ENCODE data around the gene SDCCAG8. TPM values are rescaled to one million over a fixed set of nuclear protein-coding genes. Genes with fewer than 3 reads are reported as not detected.

Gene SDCCAG8
- total and polyA plus RNA-seq, 10 donors = 14.8 to 79.3 (median 46.5) TPM

DNA sequence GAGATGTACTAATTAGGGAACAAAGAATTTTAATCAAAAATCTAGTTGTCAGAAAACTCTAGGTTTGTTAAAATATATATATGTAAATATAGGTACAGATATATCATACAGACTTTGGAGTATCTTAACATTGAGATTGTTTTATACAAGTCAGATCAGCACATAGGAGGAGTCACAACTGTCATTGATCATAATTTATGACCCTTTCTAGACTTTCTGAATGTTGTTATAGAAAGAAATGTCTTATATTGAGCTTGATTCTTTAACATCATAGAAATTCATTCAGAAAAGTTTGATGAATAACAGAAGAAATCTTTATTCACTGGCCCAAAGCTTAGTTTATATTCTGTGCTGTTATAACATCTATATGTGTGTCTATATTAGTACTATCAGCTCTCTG lies 185.8 kb downstream of the SDCCAG8 start:
- no peak for DNase-seq
- H3K4me3 ChIP-seq = no peak overlapping the region
- no peaks in the 10 kb centered on the region for H3K9me3 ChIP-seq
- peaks cover 0 to 17% (median 6%) of the 10 kb centered on the region in 6 donors for H3K4me1 ChIP-seq
- H3K27ac ChIP-seq = no peak overlapping the region
- H3K36me3 ChIP-seq = peaks cover 0 to 25% (median 0%) of the 10 kb centered on the region in 6 donors
- intact Hi-C loops (cut with DNase I; ENCODE audit: low total_unique reads) = no loop called here
- H3K27me3 ChIP-seq (replicated peaks in 1 of 7) = no peaks in the 10 kb centered on the region
- TF ChIP-seq, protein P1, sequence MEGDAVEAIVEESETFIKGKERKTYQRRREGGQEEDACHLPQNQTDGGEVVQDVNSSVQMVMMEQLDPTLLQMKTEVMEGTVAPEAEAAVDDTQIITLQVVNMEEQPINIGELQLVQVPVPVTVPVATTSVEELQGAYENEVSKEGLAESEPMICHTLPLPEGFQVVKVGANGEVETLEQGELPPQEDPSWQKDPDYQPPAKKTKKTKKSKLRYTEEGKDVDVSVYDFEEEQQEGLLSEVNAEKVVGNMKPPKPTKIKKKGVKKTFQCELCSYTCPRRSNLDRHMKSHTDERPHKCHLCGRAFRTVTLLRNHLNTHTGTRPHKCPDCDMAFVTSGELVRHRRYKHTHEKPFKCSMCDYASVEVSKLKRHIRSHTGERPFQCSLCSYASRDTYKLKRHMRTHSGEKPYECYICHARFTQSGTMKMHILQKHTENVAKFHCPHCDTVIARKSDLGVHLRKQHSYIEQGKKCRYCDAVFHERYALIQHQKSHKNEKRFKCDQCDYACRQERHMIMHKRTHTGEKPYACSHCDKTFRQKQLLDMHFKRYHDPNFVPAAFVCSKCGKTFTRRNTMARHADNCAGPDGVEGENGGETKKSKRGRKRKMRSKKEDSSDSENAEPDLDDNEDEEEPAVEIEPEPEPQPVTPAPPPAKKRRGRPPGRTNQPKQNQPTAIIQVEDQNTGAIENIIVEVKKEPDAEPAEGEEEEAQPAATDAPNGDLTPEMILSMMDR (IDR thresholded peaks at IDR 0.05 in 8 of 11, conservative IDR thresholded peaks at IDR 0.05 in 3 of 11) = no peak
- TF ChIP-seq POLR2A (IDR thresholded peaks at IDR 0.05) = no peak
- no peak for TF ChIP-seq POLR2AphosphoS5 (IDR thresholded peaks at IDR 0.05)

GRCh38 chr1:243443557-243443956 lies 187.7 kb downstream of the SDCCAG8 start:
- TF ChIP-seq POLR2AphosphoS5 (IDR thresholded peaks at IDR 0.05) = no peak
- TF ChIP-seq POLR2A (IDR thresholded peaks at IDR 0.05) = no peak
- TF ChIP-seq, protein P1 (IDR thresholded peaks at IDR 0.05 in 8 of 11, conservative IDR thresholded peaks at IDR 0.05 in 3 of 11) = no peak
- WGBS, 5 donors = 33 to 50% (median 42%) methylated on average over 4 of the region's 4 CpGs

DNA sequence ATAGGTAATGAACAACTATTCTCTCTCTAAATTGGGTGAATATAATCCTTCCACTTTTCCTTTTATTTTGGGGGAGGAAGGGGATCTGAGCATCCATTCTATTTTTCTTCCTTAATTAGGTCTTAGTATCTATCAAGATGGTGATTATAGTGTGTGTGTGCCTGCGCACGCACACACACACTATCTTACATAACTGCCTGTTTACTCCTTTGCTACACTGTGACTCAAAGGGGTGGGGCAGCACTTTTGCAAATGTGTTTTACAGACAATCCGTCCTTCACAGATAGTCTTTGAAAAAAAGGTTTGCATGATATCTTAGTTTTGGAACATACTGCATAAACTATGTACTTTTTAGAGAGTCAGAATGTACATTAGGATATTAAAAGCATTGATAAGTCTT lies 191.5 kb downstream of the SDCCAG8 start:
- no peaks in the 10 kb centered on the region for H3K27me3 ChIP-seq (replicated peaks in 1 of 7)
- no peak for DNase-seq
- no peak overlapping the region for H3K4me3 ChIP-seq
- intact Hi-C loops (cut with DNase I; ENCODE audit: low total_unique reads) = no loop called here
- TF ChIP-seq, protein P1 (IDR thresholded peaks at IDR 0.05 in 8 of 11, conservative IDR thresholded peaks at IDR 0.05 in 3 of 11) = no peak
- no peak for TF ChIP-seq POLR2AphosphoS5 (IDR thresholded peaks at IDR 0.05)
- TF ChIP-seq POLR2A (IDR thresholded peaks at IDR 0.05) = no peak
- peaks cover 0 to 10% (median 0%) of the 10 kb centered on the region in 6 donors for H3K36me3 ChIP-seq
- WGBS, 5 donors = 56 to 77% (median 71%) methylated on average over 3 of the region's 3 CpGs
- no peak overlapping the region for H3K27ac ChIP-seq
- peaks cover 0 to 42% (median 14%) of the 10 kb centered on the region in 6 donors for H3K4me1 ChIP-seq
- no peaks in the 10 kb centered on the region for H3K9me3 ChIP-seq

More at GRCh38 chr1:243443557-243443956, 187.7 kb downstream of the SDCCAG8 start:
- Histone ChIP-seq H3K27ac (no peak overlapping the region), H3K4me1 (peaks cover 0 to 30% (median 11%) of the 10 kb centered on the region in 6 donors), H3K4me3 (no peak overlapping the region), H3K9me3 (no peaks in the 10 kb centered on the region), H3K27me3 (replicated peaks in 1 of 7) (no peaks in the 10 kb centered on the region), H3K36me3 (peaks cover 0 to 15% (median 0%) of the 10 kb centered on the region in 6 donors)
- intact Hi-C loops (cut with DNase I; ENCODE audit: low total_unique reads) = no loop called here
- DNase-seq = no peak

GRCh38 chr1:243447844-243448243 lies 192.0 kb downstream of the SDCCAG8 start:
- Histone ChIP-seq H3K27me3 (replicated peaks in 1 of 7) (no peaks in the 10 kb centered on the region), H3K4me3 (no peak overlapping the region), H3K36me3 (peaks cover 0 to 10% (median 0%) of the 10 kb centered on the region in 6 donors), H3K27ac (no peak overlapping the region), H3K4me1 (peaks cover 0 to 40% (median 14%) of the 10 kb centered on the region in 6 donors), H3K9me3 (no peaks in the 10 kb centered on the region)
- TF ChIP-seq, protein P1 (IDR thresholded peaks at IDR 0.05 in 8 of 11, conservative IDR thresholded peaks at IDR 0.05 in 3 of 11) = no peak
- TF ChIP-seq POLR2AphosphoS5 (IDR thresholded peaks at IDR 0.05) (no peak), POLR2A (IDR thresholded peaks at IDR 0.05) (no peak)
- intact Hi-C loops (cut with DNase I; ENCODE audit: low total_unique reads) = no loop called here
- DNase-seq = no peak
- WGBS, 5 donors = 46 to 56% (median 48%) methylated on average over 4 of the region's 4 CpGs

Measured in spleen (tissue), 11 donors.